ENCODE results near the gene MRPL38.

- no peak for TF ChIP-seq POLR2A (IDR thresholded peaks at IDR 0.05; ENCODE audit: low read length)
- TF ChIP-seq GATA1 (IDR thresholded peaks at IDR 0.05; ENCODE audit: low read depth, low read length): no peak
These were observed 6.6 kb downstream of the MRPL38 start for GRCh38 chr17:75898065-75898464.

Measured in erythroblast (primary cell).